GM19238 (cell line): ENCODE results near the gene PPP2R3B.

Experiments used
- DNase-seq: peaks from one replicate; pipeline ENCODE4 v3.0.0; 2011; ENCODE audit warnings: low spot score; ENCODE audit not compliant: insufficient read length

The PPP2R3B gene

DNA sequence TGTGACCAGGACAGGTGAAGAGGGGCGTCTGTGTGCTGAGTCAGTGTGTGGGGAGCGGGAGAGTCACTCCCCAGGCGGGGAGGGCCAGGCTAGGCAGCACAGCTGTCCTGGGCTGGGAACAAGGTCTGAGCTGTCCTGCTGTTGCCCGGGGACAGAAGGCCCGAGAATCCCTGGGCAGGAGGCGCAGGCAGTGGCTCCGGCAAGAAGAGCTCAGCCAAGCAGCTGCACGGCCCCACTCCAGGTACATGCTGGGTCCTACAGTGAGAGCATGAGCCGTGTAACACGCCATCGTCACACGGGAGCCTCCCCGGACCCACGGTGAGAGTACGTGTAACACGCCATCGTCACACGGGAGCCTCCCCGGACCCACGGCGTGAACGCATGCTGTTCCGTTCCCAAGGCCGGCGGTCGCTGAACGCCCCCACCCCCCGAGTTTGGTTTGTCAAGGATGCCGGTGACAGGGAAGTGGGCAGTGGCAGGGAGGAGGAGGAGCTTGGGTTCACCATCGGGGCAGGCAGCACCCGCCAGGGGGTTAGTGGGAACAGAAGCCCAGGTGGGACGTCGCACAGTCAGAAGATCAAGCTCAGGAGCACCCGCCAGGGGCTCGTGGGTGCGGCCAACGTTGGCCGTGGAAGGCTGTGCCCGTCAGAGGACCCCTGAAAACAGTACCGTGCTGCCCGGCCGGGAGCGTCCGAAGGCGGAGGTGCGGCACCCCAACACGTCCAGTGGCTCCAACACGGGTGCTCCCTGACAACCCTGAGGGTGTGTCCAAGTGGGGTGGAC lies 15.6 kb downstream of the PPP2R3B start:
- DNase-seq, result no peak

DNA sequence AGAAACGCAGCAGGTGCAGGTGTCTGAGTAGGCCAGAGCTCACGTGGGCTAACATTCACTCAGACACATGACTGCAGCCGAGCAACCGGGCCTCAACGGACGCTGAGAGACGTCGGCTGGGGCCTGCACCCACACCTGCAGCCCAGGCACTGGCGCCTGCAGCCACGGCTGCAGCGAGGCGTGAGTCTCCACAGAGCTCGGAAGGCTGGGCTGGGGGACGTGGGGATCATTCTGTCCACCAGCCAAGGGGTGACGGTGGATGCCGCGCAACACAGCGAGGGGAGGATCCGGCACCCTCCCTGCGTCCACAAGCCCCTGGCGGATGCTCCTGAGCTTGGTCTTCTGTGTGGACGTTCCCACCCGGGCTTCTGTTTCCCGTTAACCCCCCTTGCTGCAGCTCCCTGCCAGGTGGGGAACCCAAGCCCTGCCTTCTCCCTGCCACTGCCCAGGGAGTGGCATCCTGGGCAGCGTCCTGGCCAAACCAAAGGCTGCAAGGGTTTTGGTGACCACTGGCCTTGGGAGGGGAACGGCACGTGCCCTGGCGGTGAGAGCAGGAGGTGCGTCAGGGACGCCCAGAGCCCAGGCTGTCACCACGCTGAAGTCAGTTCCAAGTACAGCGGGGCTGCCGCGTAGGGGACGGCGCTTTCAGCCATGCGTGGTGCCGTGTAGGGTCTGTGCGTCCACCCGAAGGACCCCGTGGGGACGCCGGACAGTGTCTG lies 16.3 kb downstream of the PPP2R3B start:
- DNase-seq, result no peak

DNA sequence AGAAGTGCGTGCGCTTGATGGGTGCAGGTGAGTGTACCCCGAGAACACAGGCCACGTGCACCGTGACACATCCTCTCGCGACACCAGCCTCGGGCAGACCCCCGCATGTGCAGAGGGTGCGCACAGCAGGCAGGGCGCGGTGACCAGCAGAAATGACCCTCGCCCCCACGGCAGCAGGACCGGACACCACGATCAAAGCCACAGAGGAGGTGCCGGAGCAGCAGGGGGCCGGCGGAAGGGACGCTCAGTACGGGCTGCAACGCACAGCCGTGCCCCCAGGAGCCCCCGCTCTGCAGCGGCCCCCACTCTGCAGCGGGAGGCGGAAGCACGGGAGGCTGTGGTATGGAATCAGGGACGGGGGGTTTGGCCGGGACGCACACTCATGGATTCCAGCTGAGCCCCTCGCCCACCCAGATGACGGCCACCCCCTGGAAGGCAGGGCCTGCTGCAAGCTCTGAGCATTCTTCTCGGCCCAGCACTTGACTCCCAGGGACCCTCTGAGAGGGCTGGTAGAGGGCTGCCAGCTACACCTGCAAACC lies 17.1 kb downstream of the PPP2R3B start:
- no peak for DNase-seq

DNA sequence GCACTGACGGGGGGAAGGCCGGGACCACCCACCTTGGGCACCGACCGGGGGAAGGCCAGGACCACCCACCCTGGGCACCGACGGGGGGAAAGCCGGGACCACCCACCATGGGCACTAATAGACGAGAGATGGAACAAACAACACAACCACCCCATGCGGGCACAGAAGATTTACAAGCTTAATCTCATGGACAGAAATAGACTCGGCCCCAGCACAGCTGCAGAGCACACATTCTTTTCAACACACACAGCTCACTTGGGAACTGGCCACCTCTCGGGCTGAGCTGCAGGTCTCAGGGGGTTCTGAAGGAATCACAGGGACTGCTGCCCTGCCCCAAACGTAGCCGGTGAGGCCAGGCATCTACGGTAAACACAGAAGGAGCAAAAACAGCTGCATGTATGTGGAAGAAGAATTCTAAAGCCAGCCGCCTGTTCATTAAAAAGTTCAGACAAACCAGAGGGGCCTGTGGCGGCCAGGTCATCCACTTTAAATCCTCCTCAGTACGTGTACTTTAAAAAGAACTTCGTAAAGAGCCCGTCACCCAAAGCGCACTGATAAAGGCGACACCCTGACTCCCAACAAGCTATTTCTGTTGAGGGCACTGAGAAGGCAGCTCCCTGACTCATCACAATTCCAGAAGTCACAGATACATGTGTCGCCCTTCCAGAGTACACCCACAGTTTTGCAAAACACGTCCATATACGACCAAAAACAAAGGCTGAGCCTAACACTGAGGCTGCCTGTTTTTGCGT lies 17.7 kb downstream of the PPP2R3B start:
- DNase-seq, result no peak

DNA sequence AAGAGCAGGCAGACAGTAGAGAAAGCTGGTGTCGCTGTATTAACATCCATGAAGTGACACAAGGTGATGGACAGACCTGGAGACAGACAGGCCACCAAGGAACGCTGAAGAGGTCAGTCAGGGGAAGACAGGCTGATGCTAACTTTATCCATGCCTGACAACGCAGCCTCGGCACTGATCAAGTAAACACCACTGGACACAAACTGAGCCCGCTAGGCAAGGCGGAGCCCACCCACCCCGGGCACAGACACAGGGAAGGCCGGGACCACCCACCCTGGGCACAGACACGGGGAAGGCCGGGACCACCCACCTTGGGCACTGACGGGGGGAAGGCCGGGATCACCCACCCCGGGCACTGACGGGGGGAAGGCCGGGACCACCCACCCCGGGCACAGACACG lies 18.8 kb downstream of the PPP2R3B start:
- no peak for DNase-seq

DNA sequence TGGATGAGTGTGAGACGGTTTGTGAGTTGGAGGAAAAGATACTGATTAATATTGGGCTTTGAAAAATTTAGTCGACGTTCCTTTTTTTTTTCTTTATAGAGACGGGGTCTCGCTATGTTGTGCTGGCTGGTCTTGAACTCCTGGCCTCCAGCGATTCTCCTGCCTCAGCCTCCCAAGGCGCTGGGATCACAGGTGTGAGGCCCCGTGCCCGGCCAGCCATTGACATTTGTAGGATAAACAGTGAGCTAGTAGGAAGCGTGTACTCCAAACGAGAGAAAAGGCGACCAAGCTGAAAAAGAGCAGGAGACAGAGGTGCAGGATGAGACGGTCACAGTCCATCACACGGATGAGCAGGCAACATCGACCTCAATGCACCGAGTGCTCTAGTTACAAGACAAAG lies 19.4 kb downstream of the PPP2R3B start:
- no peak for DNase-seq

DNA sequence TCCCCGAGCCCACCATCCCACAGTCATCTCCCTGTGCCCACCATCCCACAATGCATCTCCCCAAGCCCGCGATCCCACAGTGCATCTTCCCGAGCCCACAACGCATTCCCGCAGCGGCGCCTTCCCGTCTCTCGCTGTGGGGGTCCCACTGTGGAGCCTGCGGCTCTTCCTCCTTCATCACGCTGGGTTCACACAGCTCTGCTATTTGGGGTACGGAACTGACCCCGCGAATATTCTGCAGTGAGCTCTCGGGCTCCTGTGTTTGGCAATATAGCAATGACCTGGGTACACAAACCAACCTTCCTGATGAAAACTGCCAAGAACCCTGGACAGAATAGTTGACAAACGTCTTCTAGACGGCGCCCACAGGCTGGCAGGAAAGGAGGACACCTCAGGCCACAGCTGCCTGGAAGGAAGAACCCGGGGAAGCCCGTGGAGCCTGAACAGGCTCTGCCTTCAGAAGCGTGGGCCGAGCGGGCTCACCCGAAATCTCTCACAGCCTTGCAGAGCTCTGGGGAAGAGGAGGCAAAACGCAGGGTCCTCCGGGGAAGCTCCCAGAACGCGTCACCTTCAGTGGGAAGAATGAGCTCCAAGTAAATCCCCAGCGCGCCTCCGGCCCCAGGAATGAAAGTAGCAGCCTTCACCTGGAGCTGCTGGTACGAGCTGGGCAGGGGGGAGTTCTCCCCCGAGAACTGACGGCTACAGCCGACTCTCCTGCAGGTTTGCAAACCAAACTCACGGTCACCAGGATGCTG lies 22.9 kb downstream of the PPP2R3B start:
- DNase-seq, result no peak

DNA sequence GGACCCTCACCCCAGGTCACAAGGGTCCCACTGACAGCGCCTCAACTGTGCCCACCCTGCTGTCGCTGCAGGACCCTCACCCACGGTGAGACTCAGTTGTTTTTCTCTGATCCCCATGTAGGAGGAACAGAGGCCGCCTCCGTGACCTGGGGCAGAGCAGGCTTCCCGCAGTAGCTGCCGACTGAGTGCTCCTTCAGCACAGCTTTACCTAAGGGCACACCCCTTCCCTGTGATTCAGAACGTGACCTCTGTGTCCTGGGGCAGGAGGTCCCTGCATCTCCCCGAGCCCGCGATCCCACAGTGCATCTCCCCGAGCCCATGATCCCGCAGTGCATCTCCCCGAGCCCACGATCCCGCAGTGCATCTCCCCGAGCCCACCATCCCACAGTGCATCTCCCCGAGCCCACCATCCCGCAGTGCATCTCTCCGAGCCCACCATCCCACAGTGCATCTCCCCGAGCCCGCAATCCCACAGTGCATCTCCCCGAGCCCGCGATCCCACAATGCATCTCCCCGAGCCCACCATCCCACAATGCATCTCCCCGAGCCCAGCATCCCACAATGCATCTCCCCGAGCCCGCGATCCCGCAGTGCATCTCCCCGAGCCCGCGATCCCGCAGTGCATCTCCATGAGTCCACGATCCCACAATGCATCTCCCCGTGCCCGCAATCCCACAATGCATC lies 23.6 kb downstream of the PPP2R3B start:
- DNase-seq, result no peak

DNA sequence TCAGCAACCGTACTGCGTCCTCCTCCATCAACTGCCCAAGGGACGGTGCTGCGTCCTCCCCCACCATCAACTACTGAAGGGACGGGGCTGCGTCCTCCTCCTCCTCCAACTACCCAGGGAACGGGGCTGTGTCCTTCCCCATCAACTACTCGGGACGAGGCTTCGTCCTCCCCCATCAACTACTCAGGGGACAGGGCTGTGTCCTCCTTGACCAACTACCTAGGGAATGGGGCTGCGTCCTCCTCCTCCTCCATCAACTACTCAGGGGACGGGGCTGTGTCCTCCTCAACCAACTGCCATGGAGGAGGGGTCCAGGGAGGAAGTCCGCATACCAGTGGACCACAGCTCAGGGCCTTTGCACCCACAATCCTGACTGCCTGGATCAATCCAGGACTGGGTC lies 24.4 kb downstream of the PPP2R3B start:
- DNase-seq, result no peak

DNA sequence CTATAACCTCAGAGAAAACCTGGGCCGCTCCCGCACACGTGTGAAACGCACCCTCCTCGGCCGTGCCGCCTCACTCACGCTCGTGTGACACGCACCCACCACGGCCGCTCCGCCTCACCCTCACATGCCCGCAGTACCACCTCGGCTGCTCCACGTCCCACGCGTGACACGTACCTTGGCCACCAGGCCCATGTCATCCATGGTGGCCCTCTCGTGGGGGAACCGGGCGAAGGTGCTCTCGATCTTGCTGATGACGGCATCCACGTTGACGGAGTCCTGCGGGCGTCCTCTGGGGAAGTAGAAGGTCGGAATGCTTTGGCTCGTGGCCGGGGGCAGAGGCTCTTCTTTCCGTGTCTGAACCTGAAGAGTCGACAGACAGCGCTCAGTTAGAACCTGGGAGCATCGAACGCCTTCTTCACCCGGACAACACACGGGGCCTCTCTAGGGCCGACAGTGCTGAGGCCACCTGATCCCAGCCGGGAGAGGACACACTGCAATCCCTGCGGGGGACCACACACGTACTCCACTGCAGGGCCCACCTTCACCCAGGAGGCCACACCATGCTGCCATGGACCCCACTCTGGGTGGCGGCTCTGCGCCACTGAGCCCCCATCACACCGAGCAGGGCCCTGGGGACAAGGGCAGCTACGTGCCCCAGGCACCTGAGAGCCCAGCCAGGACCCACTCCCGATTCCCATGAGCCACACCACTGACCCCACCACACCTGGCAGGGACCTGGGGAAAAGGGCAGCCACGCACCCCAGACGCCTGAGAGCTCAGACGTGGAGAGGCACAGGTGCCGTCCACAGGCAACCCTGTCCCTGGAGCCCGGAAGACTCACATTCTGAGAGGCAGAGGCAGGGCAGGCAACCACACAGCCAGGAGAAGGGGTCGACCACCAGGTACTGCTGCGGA lies 25.2 kb downstream of the PPP2R3B start:
- DNase-seq, result no peak

DNA sequence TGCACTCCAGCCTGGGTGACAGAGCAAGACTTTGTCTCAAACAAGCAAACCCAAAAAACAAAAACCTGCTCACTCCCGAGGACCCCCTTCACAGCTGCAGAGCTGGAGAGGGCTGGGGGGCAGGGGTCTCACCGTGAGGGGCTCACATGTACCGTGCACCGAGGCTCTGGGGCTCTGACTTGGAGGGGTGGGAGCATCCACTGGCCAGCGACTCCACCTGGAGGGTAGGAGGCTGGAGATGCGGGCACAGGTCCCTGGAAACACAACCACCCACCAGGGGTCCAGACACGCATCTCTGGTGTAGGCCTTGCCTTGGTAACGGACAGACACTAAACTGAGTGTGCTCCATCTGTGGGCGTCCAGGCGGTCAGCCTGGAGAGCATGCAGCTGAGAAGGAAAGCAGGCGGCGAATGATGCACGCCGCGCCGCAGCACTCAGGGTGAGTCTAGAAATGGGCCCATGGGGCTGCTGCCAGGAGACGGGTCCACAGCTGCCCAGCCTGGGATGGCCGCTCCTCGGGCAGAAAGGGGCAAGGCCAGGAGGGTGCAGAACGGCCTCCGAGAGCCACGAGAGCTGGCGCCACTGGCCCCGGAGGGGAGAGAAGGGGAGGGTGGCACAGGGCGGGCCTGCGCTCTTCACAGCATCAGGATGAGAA lies 26.1 kb downstream of the PPP2R3B start:
- no peak for DNase-seq

DNA sequence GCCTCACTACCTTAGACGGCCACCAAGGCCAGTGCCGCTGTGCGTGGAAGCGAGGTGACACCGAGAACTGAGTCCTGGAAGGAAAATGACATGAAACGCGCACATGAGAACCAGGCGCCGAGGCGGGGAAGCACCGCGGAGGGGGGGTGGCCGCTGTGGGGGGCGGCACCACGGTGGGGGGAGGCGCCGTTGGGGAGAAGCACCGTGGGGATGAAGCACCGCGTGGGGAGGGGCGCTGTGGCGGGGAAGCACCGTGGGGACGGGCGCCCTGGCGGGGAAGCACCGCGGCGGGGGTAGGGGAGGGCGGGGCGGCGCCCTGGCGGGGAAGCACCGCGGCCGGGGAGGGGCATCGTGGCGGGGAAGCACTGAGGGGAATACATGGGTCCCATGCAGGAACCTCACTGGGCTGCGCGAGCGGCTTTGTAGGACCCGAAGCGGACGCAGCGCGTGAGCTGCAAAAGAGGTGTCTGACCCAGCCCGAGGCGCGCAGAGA lies 28.0 kb downstream of the PPP2R3B start:
- no peak for DNase-seq

DNA sequence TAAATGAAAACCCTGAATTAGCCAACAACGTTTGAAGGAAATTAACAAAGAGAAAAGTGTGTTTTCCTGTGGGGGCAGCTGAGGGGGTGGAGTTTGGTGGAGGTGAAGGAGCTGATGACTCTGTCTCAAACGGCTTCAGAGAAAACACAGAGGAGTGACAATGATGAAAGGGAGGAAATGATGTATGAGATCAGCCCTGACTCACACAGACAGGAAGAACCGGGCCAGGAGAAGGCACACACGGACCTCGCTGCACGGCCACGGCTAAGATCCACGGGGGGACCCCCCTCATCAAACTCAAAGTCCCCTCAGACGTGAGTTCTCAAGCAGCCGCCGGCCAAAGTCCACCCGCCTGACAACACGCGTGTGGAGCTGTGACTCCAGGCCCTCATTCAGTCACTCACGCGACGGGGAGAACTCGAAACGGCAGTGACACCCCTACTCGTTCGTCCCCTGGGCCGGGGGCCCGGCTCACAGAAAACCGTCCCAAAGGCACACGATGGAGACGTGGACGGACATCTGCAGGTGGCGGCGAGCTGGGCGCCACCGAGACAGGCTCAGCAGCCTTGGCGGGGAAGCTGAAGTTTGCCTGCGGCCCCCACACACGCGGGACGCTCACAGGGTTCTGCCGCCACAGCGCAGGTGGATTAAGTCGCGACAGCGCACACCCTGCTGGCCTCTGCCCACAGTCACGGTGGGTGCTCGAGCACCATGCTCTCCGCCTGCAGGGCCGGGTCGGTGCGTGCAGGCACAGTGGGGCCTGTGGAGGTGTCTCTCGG lies 28.8 kb downstream of the PPP2R3B start:
- no peak for DNase-seq

DNA sequence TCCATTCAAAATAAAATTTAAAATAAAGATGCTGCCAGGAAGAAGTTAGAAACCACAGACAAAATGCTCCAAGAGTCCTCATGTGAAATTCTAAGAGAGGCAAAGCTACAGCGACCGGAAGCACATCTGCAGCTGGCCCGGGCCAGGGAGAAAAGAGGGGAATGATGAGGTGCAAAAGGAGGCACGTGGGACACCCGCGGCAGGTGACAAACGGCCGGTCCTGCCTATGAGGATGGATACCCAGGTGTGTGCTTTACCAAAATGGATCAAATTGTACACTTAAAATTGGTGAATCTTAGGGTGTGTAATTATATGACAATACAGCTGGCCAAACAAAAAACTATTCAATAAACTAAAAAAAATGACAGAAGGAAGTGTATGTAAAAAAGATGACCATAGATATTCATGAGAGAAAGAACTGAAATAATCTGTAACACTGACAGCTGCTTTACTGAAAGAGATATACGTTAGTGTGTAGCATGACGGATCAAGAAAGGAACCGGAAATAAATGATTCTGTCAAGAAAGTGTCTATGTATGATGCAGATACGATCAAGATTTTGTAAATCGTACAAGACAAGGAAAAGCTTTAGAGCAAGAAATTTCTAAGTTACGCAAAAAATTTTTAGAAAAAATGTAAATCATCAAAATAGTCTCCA lies 29.5 kb downstream of the PPP2R3B start:
- no peak for DNase-seq

DNA sequence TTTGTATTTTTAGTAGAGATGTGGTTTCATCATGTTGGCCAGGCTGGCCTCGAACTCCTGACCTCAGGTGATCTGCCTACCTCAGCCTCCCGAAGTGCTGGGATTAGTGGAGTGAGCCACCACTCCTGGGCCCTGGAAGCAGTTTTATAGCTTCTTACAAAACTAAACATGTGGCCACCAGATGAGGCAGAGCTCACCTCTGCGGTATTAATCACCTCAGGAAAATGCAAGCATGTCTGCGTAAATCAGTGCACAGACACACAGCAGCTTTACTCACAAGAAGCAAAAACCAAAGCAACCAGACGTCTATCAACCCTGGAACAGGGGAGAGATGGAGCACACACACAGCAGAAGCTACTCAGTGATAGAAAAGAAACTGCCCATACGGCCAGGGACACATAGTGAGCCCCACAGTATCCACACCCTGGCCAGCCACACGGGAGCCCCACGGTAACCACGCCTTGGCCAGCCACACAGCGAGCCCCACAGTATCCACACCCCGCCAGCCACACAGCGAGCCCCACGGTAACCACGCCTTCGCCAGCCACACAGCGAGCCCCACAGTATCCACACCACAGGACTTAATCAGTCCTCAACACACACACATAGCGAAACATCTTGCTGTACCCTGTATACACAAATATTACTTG lies 30.2 kb downstream of the PPP2R3B start:
- DNase-seq, result no peak

DNA sequence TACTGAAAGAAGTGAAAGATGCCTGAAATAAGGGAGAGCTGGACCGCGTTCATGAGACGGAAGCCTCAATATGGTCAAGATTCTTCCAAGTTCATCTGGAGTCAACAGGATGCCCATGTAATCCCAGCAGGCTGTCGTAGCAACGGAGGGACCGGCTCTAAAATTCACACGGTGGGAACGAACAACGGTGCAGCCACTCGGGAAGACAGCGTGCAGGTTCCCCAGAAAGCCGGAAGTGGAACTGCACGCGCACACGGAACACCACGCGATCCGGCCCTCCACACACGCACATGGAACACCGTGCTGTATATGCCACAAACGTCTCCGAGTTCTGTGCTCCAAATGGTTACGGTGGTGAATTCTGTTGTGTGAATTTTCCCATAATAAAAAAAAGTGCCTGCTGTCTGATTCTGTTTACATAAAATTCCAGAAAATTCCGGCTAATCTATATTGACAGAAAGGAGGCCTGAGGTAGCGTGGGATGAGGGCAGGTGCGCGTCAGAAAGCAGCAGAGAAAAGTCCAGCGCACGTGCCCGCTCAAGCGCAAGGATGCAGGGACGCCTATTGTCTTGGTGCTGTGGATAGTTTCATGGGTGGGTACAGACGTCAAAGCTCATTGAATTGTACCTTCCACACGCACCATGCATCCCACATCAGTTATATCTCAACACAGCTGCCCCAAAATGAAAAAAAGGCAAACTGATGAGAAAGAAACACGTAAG lies 31.2 kb downstream of the PPP2R3B start:
- no peak for DNase-seq
